GM21367 (cell line): ENCODE data around the gene CWC27.

Experiments
- ATAC-seq: cut with Tn5 transposase; IDR thresholded peaks from one replicate; pipeline ENCODE4 v1.9.1; 2021; ENCODE audit not compliant: unreplicated experiment

Gene CWC27

GRCh38 chr5:64768358-64769312 is at the start of gene CWC27, which contains the start of gene SREK1IP1:
CWC27 (plus strand) TSS chr5:64768930; CDS start chr5:64769147, 217 bp downstream.
SREK1IP1 (minus strand) TSS chr5:64768691; CDS start chr5:64768517, 174 bp downstream.
- peak; percentile 94 for ATAC-seq

- no peak for ATAC-seq
Measured at GRCh38 chr5:64722588-64722987, 46.1 kb upstream of the CWC27 start.

- no peak for ATAC-seq
Measured at GRCh38 chr5:64727150-64727549, 41.6 kb upstream of the CWC27 start.

- ATAC-seq = no peak
Measured at GRCh38 chr5:64742411-64742810, 26.3 kb upstream of the CWC27 start.

GRCh38 chr5:64742821-64743220 is 25.9 kb upstream of the CWC27 start:
- no peak for ATAC-seq

- no peak for ATAC-seq
Measured at GRCh38 chr5:64744914-64745313, 23.8 kb upstream of the CWC27 start.

- no peak for ATAC-seq
Measured at GRCh38 chr5:64746446-64746845, 22.3 kb upstream of the CWC27 start.

GRCh38 chr5:64749385-64749784 is 19.3 kb upstream of the CWC27 start:
- ATAC-seq = no peak

- ATAC-seq = no peak
Measured at GRCh38 chr5:64754066-64754465, 14.7 kb upstream of the CWC27 start.

GRCh38 chr5:64758901-64759300 is 9.8 kb upstream of the CWC27 start:
- no peak for ATAC-seq

GRCh38 chr5:64759960-64760660 is 8.6 kb upstream of the CWC27 start:
- no peak for ATAC-seq

- ATAC-seq = no peak
Measured at GRCh38 chr5:64763948-64764503, 4.7 kb upstream of the CWC27 start.

- ATAC-seq = no peak
Measured at GRCh38 chr5:64765804-64766504, 2.8 kb upstream of the CWC27 start.

- ATAC-seq = no peak
Measured at GRCh38 chr5:64766941-64767340, 1.8 kb upstream of the CWC27 start.

GRCh38 chr5:64767959-64768357 is 772 bp upstream of the CWC27 start:
- peak; percentile 1 for ATAC-seq

- ATAC-seq = no peak
Measured at GRCh38 chr5:64769855-64770254, 1.1 kb downstream of the CWC27 start.

- ATAC-seq = no peak
Measured at GRCh38 chr5:64771736-64772135, 3.0 kb downstream of the CWC27 start.

- peak; percentile 54 for ATAC-seq
Measured at GRCh38 chr5:64773533-64773932, 4.8 kb downstream of the CWC27 start.

GRCh38 chr5:64775291-64775690 is 6.6 kb downstream of the CWC27 start:
- no peak for ATAC-seq

- ATAC-seq = peak; percentile 89
Measured at GRCh38 chr5:64784451-64785025, 15.8 kb downstream of the CWC27 start.

- ATAC-seq = no peak
Measured at GRCh38 chr5:64786372-64786771, 17.6 kb downstream of the CWC27 start.
